Stimulated activated CD8-positive, alpha-beta memory T cell treated with anti-CD3 and anti-CD28 coated beads, Interleukin-7, amount 100 ng/mL, for 48 hours (primary cell): Measurements from ENCODE around the gene RAB6A.

Experiments used
- DNase-seq, 2 donors: peaks; one replicate each; pipeline ENCODE4 v3.0.0-alpha.2; 2020; ENCODE audit warnings: low read depth in 1 of 2; ENCODE audit errors: extremely low read depth in 1 of 2

RAB6A gene

DNA sequence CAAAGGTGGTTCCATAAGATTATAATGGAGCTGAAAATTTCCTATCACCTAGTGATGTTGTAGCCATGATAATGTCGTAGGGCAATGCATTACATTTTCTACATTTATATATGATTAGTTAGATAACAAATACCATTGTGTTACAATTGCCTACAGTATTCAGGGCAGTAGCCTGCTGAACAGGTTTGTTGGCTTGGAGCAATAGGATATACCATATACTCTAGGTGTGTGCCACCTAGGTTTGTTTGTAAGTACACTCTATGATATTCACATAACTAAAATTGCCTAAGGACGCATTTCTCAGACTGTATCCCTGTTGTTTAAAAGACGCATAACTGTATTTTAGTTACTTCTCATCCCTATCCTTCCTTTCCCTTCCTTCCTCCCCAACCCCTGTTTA lies 100.9 kb downstream of the RAB6A start:
- no peak for DNase-seq

- no peak for DNase-seq
Observed at GRCh38 chr11:73656985-73657384, 103.9 kb downstream of the RAB6A start.

DNA sequence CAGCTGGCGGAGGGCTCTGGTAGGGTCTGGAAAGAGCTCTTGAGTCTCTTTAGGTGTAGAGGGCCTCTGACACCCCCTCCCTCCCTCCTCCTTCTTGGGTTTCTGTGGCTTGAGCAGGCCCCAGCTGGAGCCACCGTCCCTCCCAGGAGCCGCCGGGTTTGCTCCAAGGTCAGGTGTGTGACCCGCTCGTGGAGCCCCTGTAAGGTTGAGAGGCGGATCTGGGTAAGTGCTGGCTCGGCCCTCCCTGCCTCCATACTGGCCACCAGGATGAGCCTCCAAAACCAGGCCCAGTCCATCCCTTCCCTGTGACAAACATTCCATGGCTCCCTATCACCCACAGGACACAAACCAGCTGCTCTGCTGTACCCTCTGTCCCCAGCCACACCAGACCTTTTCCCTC lies 105.2 kb downstream of the RAB6A start:
- DNase-seq: no peak

DNA sequence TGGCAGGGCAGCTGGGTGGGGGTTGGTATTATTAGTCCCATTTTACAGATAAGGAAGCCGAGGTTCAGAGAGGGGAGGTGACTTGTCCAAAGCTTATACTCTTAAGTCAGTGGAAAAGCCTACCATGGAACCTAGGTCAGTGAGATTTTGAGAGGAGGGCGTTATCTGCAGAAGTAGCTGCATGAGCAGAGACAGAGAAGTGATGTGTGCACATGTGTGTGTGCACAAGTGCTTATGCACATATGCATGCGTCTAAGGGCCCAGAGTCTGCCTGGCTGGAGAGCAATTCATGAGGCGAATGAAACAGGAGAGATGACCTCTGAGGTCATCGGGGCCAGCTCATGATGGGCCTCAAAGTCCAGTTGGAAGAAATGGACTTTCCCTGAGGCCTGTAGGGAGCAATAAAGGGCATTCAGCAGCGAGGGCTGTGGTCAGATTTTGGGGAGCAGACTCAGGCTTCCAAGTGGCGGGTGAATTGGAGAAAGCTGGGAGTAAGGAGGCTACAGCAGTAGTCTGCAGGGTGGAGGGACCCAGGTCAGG lies 106.3 kb downstream of the RAB6A start:
- no peak for DNase-seq

DNA sequence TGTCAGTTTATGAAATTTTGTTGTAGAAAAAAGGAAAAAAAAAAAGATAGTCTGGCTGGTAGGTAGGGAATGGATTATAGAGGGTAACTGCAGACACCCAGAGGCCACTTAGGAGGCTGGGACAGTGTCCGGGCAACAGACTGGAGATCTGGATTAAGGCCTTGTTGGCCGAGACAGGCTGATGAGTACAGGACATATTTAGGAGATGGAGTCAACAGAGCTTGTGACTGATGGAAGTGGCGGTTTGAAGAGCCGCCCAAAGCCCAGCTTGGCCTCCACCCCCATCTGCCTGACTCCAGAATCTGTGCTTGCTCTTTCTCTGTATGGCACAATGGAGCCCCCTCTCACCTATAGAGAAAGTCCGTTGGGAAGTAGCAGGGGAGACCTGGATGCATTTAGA lies 106.9 kb downstream of the RAB6A start:
- DNase-seq: no peak

- DNase-seq: no peak
Observed at GRCh38 chr11:73652856-73653559, 107.9 kb downstream of the RAB6A start.

DNA sequence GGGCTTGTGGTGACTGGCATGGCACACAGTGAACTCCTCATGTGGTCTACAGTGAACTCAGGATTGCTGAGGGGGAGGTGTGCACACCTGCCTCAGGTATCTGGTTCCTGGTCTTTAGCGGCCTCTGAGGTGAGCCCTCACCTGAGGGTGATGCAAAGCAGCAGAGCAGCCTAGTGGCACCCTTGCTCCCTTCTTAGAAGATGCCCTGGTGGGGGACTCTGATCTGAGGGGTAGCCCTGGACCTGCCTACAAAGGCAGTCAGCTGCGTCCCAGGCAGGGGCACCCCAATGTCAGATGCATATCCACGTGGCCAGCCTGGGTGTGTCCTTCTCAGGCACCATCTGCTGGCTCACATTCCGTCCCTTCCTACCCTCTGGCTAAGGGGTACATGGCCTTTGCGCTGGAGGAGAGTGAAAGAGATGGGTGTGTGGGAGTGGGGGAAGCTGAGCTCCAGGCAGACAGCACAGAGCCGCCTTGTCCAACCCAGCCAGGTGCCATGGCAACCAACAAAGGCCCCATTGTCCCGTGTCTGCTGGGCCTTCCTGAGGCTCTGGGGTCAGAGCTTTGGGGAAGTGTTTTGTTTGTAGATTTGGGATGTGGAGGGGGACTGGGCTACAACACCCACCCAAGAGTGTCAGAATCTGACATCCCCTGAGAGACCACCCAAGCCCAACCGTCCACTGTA lies 108.7 kb downstream of the RAB6A start:
- DNase-seq: no peak

DNA sequence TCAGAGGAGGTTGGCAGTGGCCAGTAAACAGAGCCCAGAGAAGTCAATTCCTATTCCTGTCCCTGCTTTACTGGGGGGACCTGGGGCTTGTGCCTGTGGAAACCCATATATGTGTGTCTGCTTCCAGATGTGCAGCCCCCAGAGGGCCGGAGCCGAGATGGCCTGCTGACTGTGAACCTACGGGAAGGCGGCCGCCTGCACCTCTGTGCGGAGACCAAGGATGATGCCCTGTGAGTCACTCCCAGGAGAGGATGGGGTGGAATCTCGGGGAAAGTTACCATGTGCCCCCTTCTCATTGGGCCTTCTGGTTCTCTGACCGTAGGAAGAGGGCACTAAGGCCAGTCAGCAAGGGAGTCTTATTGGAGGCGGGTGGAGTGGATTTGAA lies 109.2 kb downstream of the RAB6A start:
- DNase-seq: no peak

DNA sequence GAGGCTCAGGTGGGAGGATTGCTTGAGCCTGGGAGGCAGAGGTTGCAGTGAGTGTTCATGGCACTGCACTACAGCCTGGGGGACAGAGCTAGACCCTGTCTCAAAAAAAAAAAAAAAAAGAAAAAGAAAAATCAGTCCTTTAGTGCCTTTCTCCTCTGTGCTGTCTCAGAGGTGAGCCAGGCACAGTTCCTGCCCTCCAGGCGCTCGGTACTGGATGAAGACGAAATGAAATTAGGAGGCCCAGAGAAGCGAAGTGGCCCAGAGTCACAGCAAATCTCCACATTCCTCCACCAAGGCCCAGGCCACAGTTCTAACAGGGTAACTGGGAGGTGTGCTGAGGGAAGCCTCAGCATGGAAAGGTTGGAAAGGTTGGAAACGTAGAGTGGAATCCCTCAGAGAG lies 109.6 kb downstream of the RAB6A start:
- no peak for DNase-seq

GRCh38 chr11:73650400-73650799 lies 110.5 kb downstream of the RAB6A start:
- no peak for DNase-seq

DNA sequence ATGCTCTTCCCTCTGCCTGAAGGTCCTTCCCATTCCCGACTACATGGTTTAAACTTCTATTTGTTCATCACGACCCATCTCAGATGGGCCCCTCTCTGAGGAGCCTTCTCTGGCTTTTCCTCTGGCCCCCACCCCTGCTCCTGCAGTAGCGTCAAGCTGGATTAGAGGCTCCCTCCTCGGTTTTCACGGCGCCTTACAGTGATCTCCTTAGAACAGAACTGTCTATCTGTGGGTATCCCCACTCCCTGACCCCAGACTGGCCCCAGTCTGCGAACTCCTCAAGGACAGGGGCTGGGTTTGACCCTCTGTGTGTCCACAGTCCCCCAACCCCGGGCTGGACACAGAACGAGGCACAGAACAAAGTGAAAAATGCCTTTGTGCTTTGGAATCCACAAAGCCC lies 111.7 kb downstream of the RAB6A start:
- DNase-seq: no peak

- DNase-seq: no peak
Observed at GRCh38 chr11:73648571-73649046, 112.3 kb downstream of the RAB6A start.

GRCh38 chr11:73648121-73648520 lies 112.8 kb downstream of the RAB6A start:
- DNase-seq: no peak

DNA sequence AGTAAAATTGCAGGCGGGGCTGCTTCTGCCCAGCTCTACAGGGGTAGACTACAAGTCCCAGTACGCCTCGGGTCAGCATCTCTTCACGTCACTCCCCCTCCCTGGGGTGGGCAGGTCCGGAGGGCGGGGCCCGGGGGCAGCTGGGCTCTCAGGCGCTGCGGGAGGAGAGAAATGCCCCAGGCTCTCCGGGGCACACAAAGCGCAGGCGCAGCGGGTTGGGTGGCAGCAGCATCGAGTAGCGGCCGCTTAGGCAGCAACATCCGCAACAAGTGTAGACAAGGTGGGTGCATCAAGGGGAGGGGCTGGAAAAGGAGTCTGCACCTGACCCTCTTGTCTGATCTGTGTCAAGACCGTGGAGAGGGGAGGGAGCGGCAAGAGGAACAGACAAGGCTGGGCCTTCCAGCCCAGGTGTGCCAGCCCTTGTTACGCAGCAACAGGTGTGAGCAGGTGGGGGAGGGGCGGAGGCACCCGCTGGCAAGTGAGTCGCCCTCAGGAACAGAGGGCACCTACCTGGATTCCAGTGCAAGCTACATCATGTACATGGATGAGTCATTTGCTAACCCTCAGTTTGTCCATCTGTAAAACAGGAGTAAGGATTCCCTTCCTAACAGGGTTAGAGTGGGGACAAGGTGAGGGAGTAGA lies 113.3 kb downstream of the RAB6A start:
- DNase-seq: peak; percentile 82 to 93

DNA sequence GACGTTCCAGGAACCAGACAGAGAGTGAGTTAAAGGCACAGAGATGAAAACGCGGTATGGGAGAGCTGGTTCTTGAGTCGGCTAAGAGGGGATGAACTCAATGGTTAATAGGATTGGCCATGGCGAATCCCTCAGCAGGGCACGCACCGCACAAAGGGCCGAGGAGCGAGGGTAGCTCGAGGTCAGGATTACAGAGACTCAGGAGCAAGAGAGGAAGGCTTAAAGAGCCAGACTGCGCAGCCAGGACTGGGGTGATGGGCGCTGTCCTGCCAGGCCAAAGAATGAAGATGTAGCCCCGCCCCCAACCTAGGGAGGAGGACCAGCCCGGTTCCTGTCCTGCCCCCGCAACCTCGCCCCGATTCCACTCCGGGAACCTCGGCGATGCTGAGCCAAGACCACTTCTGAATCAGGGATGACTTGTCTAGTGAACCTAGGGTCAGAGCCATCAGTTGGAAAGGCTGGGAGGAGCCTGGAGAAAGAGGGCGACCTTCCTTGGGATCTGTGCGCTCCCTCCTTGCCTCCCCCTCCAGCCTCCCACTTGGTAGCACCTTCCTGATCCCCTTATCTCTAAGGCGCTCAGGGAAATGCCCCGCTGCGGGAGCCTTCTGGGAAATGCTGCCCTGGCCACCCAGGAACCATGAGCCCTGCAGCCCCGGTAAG lies 114.8 kb downstream of the RAB6A start, which contains the start of gene PLEKHB1:
PLEKHB1 (plus strand) TSS at position 610 of the 660 bp plus-strand sequence; CDS start at position 638, 28 bp downstream.
- no peak for DNase-seq

- no peak for DNase-seq
Observed at GRCh38 chr11:73645121-73645969, 115.5 kb downstream of the RAB6A start.

- DNase-seq: no peak
Observed at GRCh38 chr11:73641668-73642067, 119.2 kb downstream of the RAB6A start.

DNA sequence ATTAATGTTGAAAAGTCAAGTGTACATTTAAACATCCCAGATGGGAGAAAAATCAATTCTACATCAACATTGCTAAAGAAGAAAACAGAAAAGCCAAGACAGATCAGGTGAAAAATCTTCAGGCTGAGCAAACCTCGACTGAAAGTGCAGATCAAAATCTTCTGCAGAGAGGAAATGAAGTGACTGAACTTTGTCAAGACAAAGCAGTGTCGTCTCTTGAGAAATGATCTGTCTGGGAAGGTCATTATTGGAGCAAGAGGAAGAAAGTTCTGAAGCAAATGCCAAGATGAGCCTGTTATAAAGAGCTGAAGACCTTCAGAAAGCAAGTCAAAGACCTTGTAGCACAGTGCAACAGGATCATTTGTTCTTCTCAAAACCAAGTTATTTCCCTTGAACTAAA lies 120.3 kb downstream of the RAB6A start:
- no peak for DNase-seq

DNA sequence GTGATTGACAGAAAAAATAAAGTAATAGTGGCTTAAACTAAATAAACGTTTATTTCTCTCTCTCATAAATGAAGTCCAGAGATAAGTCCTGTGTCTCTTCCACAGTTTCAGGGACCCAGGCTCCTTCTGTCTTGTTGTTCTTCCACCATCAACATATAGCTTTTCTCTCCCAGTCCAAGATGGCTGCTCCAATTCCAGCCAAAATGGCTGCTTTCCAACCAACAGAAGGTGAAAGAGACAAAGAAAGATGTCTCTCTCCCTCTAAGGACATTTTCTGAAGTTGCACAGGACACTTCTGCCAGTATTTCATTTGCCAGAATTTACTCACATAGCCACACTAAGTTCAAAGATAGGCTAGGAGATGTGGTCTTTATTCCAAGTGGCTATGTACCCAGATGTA lies 123.9 kb downstream of the RAB6A start:
- DNase-seq: no peak

DNA sequence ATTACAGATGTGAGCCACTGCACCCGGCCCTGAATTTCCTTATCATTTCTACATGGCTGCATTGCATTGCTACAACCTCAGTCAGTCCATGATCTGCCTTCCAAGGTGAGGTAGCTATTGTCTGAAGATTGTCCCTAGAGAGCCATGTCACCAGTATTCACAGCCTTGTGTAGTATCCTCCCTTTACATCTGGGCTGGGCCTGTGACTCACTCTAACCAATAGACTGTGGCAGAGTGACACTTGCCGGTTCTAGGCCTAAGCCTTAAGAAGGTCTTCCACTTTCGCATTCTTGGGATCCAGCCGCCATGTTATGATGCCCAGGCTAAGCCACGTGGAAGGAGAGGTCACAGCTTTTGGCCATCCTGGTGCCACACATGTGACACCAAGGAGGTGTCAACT lies 124.6 kb downstream of the RAB6A start:
- no peak for DNase-seq
